HG03135 (cell line): ENCODE data around the gene TRPM2.
"Not testable (repeated sequence)": the region's sequence is repeated elsewhere in the genome, so short reads cannot be mapped to it uniquely, and the experiment has no call there.

Experiments used
- ATAC-seq: cut with Tn5 transposase; IDR thresholded peaks from one replicate; pipeline ENCODE4 v1.9.1; 2021; ENCODE audit warnings: mild to moderate bottlenecking, moderate library complexity; ENCODE audit not compliant: unreplicated experiment

Gene TRPM2

DNA sequence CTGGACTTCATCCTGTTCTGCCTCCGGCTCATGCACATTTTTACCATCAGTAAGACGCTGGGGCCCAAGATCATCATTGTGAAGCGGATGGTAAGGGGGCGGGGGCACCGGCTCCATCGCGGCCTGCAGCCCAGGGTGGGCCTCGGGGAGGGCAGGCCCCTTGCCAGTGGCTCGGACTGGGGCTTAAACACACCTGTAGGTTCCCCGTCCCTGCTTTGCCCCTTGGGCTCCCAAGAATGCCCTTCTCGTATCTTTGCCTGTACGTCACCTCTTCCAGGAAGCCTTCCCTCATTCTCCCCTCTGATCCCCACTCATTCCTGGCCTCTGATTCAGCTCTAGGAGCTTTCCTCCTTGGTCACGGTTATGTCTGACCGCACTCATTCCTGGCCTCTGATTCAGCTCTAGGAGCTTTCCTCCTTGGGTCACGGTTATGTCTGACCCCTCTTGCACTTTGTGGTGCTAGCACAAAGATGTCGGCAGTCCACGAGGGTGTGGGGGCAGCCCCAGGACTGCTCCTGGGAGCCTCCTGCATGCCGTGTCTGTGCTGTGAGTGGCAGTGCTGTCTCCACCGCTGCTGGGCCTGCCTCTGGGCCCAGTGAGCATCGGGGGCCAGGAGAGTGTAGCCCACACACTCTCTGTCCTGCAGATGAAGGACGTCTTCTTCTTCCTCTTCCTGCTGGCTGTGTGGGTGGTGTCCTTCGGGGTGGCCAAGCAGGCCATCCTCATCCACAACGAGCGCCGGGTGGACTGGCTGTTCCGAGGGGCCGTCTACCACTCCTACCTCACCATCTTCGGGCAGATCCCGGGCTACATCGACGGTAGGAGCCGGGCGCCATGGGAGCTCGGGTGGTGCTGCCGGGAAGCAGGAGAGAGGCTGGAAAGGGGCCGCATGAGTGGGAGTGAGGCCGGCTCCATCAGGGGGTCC, 52.8 kb downstream of the TRPM2 start:
- ATAC-seq: no peak

DNA sequence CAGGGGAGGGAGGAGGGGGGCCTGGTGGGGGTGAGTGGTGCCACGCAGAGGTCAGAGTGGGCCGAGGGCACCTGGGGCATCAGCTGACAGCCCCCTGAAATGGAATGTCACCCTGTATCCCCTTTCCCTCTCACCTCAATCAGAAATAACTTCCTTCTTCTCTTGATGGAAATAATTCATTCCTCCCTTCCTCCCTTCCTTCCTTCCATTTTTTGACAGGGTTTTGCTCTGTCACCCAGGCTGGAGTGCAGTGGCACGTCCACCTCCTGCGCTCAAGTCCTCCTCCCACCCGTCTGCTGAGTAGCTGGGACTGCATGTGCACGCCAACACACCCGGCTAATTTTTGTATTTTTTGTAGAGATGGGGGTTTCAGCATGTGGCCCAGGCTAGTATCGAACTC, 53.5 kb downstream of the TRPM2 start:
- ATAC-seq: no peak

DNA sequence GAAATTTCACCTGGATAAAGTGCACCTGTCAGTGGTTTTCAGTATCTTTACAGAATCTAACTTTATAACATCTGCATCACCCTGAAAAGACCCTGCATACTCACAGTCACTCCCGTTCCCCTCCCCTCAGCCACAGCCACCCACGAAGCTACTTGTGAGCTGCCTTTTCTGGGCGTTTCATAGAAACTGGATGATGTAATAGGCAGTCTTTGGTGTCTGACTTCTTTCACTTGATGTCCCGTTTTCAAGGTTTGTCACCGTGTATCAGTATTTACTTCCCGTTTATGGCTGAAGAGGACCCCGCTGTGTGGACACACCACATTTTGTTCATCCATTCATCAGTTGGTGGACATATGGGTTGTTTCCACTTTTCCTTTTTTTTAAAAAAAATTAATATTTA, 54.1 kb downstream of the TRPM2 start:
- no peak for ATAC-seq

DNA sequence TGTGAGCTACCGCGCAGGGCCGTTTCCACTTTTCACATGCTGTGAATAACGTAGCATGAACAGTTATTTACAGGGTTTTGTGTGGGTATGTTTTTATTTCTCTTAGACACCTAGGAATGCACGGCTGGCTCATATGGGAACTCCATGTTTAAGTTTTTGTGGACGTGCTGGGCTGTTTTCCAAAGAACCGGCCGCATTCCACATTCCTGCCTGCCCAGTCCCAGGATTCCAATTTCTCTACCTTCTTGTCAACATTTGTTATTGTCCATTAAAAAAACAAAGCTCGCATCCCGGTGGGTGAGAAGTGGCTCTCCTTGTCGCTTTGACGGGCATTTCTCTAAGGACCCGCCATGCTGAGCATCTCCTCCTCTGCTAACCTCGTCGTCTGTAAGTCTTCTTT, 54.8 kb downstream of the TRPM2 start:
- no peak for ATAC-seq

DNA sequence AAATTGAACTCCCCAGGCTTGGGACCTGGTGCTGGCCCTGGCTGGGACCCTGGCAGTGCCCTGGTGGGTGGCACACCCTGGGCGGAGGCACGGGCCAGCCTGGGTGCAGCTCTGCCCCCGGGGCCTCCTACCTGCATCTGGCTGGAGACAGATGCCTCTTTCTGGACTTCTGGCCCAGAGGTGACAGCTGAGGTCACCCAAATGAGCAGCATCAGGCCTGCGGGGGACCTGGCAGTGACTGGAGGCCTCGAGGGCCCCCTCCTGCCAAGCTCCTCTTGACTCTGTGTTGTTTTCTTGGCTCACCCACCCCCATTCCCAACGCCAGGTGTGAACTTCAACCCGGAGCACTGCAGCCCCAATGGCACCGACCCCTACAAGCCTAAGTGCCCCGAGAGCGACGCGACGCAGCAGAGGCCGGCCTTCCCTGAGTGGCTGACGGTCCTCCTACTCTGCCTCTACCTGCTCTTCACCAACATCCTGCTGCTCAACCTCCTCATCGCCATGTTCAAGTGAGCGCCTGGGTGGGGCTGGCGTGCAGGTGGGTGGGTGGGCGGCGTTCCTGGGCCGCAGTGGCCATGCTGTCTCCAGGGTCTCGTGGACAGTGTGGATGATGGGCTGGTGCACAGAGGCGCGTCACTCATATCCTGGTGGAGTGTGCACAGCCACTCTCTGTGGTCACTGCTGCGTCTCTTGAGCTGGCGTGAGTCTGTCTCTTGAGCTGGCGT, 60.3 kb downstream of the TRPM2 start:
- no peak for ATAC-seq

DNA sequence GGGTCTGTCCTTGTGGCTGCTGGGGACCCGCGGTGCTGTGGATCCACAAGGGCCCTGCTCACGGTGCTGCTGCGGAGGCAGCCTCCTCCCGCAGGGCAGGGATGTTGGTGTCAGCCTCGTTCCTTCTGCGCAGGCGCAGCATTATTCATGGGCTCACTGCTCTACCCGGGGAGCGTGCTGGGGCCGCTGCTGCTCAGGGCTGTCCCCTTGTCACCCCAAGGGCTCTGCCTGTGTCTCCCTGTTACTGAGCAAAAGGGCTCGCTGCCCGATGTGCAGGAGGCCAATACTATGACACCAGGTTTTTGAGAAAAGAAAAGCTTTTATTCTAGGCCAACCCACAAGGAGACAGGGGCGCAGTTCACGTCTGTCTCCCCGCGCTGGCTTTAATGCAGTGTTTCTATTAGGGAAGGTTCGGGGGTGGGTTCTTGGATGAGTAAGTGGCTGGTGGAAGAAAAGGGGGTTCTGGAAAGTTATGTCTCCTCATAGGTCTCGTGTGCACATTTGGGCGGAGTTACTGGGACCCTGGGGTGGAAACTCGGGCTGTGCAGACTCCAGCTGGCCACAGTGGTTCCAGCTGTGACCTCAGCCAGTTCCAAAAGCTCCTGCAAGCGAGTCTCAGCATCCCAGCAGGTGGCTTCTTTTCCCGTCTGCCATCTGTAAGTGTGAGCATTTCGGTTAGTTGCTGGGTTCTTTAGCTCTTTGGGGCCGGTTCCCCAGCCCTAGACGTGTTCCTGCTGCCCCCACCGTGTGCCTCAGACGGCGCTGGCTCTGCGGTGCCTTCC, 61.1 kb downstream of the TRPM2 start:
- ATAC-seq: no peak

DNA sequence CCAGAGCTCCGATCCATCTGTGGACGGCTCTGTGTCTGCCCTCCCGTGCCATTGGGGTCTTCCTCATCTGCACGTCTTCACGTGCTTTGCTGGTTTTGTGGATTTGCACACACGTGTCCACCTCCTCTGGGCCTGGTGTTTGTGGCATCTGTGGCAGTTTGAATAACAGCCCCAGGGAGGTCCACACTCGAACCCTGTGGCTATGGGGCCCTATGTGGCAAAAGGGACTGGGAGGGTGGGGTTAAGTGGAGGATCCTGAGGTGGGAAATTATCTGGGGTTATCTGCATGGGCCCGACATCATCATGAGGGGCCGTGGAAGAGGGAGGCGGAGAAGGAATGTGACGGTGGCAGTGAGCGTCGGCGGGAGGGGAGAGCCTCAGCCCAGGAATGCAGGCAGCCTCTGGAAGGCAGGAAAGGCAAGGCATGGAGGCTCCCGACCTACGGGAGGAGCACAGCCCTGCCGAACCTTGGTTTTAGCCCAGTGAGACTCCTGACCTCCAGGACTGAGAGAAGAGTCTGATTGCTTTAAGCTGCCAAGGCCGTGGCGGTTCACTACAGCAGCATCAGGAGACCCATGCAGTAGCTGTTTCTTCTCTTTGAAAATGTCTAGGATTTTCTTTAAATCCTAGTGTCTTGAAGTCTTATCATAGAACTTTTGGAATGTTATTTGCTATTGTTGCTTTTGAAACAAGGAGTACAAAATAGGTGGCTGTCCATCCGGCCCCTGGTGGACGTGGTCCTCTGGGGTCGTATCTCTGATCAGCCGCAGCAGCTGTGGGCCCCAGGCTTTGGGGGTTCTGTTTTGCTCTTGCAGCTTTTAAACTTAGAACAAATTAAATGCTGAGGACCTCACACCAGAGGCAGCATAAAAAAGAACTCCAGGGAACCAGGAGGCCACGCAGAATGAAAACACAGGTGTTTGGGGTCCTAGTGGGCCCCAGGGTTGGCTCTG, 61.9 kb downstream of the TRPM2 start:
- ATAC-seq: no peak

DNA sequence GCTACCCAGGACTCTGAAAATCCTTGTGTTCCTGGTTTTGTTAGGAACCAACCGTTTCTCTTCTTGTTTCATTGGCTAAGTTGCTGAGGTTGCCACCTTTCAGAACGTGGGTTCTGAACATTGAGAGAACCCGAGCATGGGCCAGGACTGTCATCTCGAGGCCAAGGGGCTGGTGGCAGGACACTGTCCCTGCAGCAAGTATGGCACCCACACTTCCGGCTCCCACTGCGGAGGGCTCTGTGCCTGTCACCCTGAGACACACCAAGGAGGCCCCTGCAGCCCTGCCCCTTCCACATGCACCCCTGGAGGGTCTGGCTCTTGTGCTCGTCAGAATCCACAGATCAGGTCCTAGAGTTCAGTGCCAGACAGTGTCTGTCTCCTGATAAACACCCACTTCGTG, 62.8 kb downstream of the TRPM2 start:
- ATAC-seq: no peak

DNA sequence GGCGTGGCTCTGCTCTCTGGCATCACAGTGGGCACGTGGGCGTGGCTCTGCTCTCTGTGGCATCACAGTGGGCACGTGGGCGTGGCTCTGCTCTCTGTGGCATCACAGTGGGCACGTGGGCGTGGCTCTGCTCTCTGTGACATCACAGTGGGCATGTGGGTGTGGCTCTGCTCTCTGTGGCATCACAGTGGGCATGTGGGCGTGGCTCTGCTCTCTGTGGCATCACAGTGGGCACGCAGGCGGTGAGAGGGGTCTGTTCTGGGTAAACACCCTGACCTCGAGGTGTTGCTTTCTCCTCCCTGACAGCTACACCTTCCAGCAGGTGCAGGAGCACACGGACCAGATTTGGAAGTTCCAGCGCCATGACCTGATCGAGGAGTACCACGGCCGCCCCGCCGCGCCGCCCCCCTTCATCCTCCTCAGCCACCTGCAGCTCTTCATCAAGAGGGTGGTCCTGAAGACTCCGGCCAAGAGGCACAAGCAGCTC, 64.2 kb downstream of the TRPM2 start:
- ATAC-seq: not testable (repeated sequence)

DNA sequence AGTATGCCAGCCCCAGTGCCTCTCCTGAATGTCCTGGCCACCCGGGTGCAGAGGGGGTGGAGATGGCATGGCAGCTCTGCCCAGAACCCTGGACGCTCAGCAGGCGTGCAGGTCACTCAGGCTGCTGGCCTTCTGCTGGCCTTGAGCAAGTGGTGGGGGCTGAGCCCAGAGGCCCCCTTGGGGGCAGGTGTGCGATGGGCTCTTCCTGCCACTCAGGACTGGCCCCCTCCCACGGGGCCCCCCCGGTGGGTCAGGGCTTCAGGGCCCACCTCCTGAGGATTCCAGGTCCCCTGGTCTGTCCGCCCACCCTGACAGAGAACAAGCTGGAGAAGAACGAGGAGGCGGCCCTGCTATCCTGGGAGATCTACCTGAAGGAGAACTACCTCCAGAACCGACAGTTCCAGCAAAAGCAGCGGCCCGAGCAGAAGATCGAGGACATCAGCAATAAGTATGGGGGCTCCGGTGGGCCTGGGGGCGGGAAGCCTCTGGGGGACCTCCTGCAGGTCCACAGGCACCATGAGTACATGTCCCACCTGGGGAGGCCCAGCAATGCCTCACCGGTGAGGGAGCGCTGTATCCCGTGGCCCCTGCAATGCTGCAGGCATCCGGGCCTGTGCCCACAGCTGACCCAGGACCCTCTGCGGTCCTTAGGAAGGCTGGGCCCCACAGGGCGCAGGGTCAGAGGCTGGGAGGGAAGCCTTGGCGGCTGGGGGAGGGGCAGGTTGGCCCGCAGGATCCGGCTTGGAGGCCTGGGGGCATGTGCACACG, 64.9 kb downstream of the TRPM2 start:
- no peak for ATAC-seq

DNA sequence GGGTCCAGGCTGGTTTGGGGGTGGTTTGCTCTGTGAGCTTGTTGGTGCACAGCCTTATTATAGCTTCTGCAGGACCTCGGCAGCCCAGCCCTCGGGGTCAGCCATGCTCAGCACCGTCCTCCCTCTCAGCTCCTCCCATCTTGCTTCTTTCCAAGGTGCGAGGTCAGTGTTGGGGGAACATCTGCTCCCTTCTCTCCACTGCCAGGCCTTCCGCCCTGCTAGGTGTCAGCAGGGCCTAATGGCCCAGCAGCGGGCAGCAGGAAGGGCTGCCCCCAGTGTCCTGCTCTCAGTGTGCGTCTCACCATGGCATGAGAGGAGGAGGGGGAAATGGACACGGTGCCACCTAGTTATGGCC, 65.4 kb downstream of the TRPM2 start:
- ATAC-seq: no peak

DNA sequence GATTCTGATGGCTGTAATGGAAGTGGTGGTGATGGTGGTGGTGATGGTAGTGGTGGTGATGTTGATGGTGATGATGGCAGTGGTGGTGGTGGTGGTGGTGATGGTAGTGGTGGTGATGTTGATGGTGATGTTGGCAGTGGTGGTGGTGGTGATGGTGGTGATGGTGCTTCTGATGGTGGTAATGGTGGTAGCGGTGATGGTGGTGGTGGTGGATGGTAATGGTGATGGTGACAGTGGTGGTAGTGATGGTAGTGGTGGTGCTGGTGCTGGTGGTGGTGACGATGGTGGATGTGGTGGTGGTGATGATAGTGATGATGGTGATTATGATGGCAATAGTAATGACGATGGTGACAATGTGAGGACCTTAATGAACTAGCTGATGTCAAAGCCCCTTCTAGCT, 66.3 kb downstream of the TRPM2 start:
- no peak for ATAC-seq

DNA sequence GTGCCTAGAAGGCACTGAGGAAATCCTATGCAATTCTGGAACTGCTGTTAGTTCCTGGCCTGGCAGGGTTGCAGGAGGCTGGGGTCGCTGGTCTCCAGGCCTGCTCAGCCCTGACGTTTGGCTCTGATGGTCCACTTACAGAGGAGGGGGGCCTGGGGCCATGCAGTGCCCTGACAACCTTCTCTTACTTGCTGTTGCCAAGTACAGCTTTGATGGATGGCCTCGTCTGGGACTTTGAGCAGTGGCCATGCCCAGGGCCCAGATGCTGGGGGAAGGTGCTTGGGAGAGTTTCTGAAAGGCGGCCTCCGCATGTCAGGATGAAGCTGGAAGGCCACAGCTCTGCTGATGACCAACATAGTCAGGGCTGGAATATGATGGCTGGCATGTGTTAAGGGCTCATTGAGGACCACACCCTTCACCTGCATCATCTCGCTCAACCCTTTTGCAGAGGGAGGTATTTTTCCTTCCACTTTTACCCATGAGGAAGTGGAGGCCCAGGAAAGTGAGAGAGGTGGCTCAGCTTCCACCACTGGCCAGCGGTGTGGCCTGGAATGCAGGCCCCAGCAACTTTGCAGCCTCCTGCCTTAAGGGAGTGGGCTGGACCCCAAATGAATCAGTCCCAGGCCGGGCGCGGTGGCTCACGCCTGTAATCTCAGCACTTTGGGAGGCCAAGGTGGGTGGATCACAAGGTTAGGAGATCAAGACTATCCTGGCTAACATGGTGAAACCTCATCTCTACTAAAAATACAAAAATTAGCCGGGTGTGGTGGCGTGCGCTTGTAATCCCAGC, 67.2 kb downstream of the TRPM2 start:
- no peak for ATAC-seq

DNA sequence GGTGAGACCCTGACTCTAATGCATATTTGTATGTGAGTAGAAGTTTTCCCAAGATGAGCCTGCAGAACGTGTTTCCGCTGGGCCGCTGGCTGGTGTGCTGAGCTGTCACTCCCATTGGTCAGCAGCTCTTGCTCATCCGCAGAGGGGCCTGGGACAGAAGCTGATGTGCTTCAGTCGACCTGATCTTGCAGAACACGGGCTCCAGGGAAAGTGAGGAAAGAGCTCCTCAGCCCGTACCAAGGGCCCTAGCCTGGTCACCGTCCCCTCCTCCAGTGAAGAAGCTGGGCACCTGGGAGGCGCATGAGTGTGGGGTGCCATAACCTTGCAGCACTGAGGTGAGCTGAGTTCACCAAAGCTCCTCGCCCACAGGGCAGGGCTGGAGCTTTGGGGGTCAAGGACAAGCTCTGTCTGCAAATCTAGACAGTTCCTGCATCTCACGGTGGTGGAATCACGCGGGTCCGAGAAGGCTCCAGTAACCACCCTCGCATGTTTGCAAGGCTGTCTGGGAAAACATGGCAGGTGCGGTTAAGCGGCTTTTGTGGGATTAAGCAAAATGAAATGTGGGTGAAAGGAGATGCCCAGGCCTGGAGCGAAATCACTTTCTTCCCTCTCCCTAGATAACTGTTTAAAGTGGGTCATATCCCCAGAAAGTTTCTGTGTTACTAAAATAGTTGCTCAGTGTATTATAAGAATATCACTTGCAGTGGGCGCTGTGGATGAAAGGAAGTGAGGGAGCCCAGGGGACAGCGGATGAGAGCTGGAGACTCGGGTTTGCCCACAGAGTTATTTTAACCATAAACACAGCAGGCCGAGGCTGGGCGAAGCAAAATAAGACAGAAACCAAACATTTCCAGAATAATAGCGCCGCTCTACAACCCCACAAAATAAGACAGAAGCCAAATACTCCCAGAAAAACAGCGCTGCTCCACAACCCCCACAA, 68.8 kb downstream of the TRPM2 start:
- ATAC-seq: no peak

DNA sequence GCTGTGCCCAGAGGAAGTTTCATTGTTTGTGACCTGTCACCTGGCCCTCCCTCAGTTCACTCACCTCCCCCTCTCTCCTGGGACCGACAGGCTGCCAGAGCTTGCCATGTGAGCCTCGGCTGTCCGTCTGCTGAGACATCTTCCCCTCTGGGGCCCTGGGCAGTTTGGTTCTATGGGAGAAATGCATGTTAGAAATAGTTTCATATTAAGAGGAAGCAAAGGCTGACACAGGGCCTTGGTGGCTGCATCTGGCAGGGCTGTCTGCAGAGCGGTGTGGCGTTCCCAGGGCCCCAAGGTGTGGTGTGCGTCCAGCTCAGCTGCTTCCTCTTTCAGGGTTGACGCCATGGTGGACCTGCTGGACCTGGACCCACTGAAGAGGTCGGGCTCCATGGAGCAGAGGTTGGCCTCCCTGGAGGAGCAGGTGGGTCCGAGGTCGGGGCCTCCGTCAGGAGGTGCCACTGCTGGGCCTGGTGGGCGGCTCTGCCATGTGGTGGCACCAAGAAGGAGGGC, 69.9 kb downstream of the TRPM2 start:
- ATAC-seq: no peak

DNA sequence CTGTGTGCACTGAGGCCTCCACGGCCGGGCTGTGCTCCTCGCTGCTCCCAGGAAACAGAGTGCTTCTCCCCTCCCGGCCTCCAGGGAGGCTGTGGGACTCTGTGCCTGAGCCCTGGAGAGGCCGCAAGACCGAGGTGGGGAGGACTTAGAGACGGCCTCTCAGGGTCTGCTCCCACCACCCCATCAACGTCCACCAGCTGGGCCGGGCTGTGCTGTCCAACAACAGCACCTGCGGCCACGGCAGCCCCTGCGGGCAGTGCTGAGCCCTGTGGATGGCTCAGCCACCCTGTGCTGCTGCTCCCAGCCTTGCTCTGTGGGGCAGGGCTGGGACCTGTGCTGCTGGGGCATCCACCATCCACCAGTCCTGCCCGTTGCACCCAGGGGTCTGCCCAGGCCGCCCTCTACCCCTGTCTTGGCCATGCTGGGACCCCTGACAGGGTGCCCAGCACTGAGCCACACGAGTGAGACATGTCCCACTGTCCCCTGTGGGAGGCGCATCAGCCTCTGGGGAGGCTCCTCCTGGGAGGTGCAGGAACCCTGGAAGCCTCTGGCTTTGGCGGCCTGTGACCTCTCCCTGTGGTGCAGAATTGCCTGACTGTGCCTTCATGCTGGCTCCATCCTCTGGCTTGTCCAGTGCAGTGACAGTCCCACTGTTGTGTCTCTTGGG, 70.7 kb downstream of the TRPM2 start:
- no peak for ATAC-seq
